K562 (cell line): Measurements from ENCODE around the gene CHKB. TPM values are rescaled to one million over a fixed set of nuclear protein-coding genes. Genes with fewer than 3 reads are reported as not detected.

Source experiments
- BRD9 ChIP-seq: fragments of 450-650 bp; IDR thresholded peaks from 2 replicates; pipeline ENCODE4 v1.6.1; 2018; ENCODE audit warnings: low read depth; ENCODE audit not compliant: partially characterized antibody
- MECOM ChIP-seq: fragments of 250-450 bp; sonication (Bioruptor Pico); IDR thresholded peaks from 2 replicates; pipeline ENCODE4 v1.8.0; 2022; ENCODE audit warnings: inconsistent platforms
- NCOA6 ChIP-seq: fragments of 450-650 bp; IDR thresholded peaks from 2 replicates; pipeline ENCODE4 v1.6.1; 2017; ENCODE audit warnings: mild to moderate bottlenecking
- SAFB ChIP-seq: fragments of 200-400 bp; formaldehyde crosslinking; IDR thresholded peaks from 2 replicates; pipeline ENCODE4 v1.6.1; 2017; ENCODE audit warnings: low read depth, low read length, borderline replicate concordance
- polyA plus RNA-seq, 8 experiments: library from polyadenylated mRNA; depleted of rRNA in 4 of 8; stranded (reverse) in 5 of 8; unstranded in 3 of 8; fragments of >200 nt; fragmentation: Nextera tagmentation in 2 of 8; fragmentation: Illumina TruSeq in 1 of 8; extraction: Ambion mirVana in 2 of 8; extraction: Trizol in 1 of 8; gene quantifications; 2 replicates each; pipeline versions ENCODE4 v1.2.1 to v1.2.3, GENCODE V29; 2011 to 2014; ENCODE audit warnings: inconsistent platforms in 1 of 8, missing spikeins in 1 of 8
- total RNA-seq, 7 experiments: library from RNA; depleted of rRNA in 6 of 7; stranded (reverse); fragments of >200 nt in 6 of 7; fragmentation: Illumina TruSeq in 2 of 7; extraction: Trizol in 2 of 7; gene quantifications; 2 replicates each; pipeline versions ENCODE4 v1.2.1 to v1.2.3, GENCODE V29; 2011 to 2021; ENCODE audit warnings: low replicate concordance in 1 of 7
- TF ChIP-seq, protein P1 (sequence below), 2 experiments: fragments of 450-650 bp in 1 of 2; sonication (generic) in 1 of 2; formaldehyde crosslinking; conservative IDR thresholded peaks; 2 replicates each; pipeline versions ENCODE4 v1.4.0 to v1.8.1; 2020 to 2022; ENCODE audit warnings: mild to moderate bottlenecking in 1 of 2, missing genetic modification reagents in 1 of 2
- TF ChIP-seq, protein P2 (sequence below): fragments of 450-650 bp; IDR thresholded peaks from 2 replicates; pipeline ENCODE4 v1.6.1; 2016; ENCODE audit warnings: mild to moderate bottlenecking, moderate library complexity
- TF ChIP-seq, protein P3 (sequence below): conservative IDR thresholded peaks from 2 replicates; pipeline ENCODE4 v1.6.1; 2011; ENCODE audit warnings: low read depth, mild to moderate bottlenecking, low read length; ENCODE audit not compliant: control insufficient read depth

CHKB gene
- total and polyA plus RNA-seq, 9 of the 15 experiments (the other 6 are each of a cell fraction or from before 2014, with no cell fraction given), result 2.7 to 31.0 (median 11.0) TPM

DNA sequence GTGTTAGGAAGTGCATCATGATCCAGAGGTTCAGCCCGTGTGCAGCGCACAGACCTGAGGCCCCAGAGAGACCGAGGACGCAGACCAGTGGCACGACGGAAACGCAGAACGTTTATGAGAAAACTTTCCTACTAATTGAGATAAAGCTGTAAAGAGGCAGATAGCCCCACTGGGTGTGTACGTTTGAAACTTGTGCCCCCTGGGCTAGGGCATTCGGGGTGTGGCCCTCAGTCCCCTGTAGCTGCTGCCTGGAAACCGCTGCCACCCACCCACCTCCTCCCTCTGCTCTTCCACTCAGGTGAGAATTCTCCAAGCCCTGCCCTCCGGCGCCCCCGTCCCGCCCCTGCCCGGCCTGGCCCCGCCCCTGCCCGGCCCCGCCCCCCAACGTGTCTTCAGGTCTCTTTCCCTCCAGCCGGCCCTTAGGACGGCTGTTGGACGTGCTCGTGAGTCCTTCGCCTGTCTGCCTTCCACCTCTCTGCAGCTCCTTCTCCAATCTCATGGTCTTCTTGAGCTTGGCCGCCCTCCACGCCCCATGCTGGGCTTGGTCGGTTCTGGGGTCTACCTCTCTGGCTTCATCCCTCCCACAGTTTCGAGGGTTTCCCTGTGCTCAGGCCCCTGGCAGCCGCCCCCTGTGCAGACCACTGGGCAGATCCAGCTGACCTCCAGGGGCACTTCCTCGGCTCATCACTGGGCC is 30.0 kb upstream of the CHKB start (continued):
- TF ChIP-seq, protein P1, sequence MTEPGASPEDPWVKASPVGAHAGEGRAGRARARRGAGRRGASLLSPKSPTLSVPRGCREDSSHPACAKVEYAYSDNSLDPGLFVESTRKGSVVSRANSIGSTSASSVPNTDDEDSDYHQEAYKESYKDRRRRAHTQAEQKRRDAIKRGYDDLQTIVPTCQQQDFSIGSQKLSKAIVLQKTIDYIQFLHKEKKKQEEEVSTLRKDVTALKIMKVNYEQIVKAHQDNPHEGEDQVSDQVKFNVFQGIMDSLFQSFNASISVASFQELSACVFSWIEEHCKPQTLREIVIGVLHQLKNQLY (CRISPR knock-in tag; conservative IDR thresholded peaks at IDR 0.05), result no peak
- TF ChIP-seq, protein P2, sequence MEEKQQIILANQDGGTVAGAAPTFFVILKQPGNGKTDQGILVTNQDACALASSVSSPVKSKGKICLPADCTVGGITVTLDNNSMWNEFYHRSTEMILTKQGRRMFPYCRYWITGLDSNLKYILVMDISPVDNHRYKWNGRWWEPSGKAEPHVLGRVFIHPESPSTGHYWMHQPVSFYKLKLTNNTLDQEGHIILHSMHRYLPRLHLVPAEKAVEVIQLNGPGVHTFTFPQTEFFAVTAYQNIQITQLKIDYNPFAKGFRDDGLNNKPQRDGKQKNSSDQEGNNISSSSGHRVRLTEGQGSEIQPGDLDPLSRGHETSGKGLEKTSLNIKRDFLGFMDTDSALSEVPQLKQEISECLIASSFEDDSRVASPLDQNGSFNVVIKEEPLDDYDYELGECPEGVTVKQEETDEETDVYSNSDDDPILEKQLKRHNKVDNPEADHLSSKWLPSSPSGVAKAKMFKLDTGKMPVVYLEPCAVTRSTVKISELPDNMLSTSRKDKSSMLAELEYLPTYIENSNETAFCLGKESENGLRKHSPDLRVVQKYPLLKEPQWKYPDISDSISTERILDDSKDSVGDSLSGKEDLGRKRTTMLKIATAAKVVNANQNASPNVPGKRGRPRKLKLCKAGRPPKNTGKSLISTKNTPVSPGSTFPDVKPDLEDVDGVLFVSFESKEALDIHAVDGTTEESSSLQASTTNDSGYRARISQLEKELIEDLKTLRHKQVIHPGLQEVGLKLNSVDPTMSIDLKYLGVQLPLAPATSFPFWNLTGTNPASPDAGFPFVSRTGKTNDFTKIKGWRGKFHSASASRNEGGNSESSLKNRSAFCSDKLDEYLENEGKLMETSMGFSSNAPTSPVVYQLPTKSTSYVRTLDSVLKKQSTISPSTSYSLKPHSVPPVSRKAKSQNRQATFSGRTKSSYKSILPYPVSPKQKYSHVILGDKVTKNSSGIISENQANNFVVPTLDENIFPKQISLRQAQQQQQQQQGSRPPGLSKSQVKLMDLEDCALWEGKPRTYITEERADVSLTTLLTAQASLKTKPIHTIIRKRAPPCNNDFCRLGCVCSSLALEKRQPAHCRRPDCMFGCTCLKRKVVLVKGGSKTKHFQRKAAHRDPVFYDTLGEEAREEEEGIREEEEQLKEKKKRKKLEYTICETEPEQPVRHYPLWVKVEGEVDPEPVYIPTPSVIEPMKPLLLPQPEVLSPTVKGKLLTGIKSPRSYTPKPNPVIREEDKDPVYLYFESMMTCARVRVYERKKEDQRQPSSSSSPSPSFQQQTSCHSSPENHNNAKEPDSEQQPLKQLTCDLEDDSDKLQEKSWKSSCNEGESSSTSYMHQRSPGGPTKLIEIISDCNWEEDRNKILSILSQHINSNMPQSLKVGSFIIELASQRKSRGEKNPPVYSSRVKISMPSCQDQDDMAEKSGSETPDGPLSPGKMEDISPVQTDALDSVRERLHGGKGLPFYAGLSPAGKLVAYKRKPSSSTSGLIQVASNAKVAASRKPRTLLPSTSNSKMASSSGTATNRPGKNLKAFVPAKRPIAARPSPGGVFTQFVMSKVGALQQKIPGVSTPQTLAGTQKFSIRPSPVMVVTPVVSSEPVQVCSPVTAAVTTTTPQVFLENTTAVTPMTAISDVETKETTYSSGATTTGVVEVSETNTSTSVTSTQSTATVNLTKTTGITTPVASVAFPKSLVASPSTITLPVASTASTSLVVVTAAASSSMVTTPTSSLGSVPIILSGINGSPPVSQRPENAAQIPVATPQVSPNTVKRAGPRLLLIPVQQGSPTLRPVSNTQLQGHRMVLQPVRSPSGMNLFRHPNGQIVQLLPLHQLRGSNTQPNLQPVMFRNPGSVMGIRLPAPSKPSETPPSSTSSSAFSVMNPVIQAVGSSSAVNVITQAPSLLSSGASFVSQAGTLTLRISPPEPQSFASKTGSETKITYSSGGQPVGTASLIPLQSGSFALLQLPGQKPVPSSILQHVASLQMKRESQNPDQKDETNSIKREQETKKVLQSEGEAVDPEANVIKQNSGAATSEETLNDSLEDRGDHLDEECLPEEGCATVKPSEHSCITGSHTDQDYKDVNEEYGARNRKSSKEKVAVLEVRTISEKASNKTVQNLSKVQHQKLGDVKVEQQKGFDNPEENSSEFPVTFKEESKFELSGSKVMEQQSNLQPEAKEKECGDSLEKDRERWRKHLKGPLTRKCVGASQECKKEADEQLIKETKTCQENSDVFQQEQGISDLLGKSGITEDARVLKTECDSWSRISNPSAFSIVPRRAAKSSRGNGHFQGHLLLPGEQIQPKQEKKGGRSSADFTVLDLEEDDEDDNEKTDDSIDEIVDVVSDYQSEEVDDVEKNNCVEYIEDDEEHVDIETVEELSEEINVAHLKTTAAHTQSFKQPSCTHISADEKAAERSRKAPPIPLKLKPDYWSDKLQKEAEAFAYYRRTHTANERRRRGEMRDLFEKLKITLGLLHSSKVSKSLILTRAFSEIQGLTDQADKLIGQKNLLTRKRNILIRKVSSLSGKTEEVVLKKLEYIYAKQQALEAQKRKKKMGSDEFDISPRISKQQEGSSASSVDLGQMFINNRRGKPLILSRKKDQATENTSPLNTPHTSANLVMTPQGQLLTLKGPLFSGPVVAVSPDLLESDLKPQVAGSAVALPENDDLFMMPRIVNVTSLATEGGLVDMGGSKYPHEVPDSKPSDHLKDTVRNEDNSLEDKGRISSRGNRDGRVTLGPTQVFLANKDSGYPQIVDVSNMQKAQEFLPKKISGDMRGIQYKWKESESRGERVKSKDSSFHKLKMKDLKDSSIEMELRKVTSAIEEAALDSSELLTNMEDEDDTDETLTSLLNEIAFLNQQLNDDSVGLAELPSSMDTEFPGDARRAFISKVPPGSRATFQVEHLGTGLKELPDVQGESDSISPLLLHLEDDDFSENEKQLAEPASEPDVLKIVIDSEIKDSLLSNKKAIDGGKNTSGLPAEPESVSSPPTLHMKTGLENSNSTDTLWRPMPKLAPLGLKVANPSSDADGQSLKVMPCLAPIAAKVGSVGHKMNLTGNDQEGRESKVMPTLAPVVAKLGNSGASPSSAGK, result 0 out of 2 replicates have a peak, but pooled peaks have one; percentile 59
- TF ChIP-seq SAFB, result no peak
- peak; percentile 68 for TF ChIP-seq NCOA6
- TF ChIP-seq, protein P3, sequence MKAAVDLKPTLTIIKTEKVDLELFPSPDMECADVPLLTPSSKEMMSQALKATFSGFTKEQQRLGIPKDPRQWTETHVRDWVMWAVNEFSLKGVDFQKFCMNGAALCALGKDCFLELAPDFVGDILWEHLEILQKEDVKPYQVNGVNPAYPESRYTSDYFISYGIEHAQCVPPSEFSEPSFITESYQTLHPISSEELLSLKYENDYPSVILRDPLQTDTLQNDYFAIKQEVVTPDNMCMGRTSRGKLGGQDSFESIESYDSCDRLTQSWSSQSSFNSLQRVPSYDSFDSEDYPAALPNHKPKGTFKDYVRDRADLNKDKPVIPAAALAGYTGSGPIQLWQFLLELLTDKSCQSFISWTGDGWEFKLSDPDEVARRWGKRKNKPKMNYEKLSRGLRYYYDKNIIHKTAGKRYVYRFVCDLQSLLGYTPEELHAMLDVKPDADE, result no peak
- no peak for TF ChIP-seq MECOM (CRISPR knock-in tag)
- no peak for TF ChIP-seq BRD9
- TF ChIP-seq, all 486 proteins: peak for 6
